K562 (cell line): Measurements from ENCODE around the gene WDR93. TPM values are rescaled to one million over a fixed set of nuclear protein-coding genes. Genes with fewer than 3 reads are reported as not detected.

Experiments
- ATAC-seq: fragments of 200-7000 bp; cut with Tn5 transposase; 3 replicates; pipeline ENCODE4 v1.9.1; 2020; ENCODE audit warnings: moderate library complexity
- BruUV-seq: library from RNA; stranded (reverse); fragments of 400-500 nt; replicated peaks from 2 replicates; lab custom pipeline; 2021; lab: Mats Ljungman, UMichigan
- CTCF ChIA-PET: fragments of 300-600 bp; formaldehyde crosslinking; extraction: SDS; loops from one replicate; lab custom pipeline; 2021; ENCODE audit warnings: low intra/inter-chr PET ratio; lab: Yijun Ruan, JAX
- POLR2A ChIA-PET: fragments of 300-600, 350-650 bp; sonication (Branson Sonifier 250); formaldehyde crosslinking; extraction: SDS; loops from one replicate; lab custom pipeline; 2021; ENCODE audit warnings: antibody characterized with exemption, inconsistent platforms; lab: Yijun Ruan, JAX
- DNase-seq, 4 experiments: peaks; one replicate each; pipeline versions ENCODE4 v3.0.0 to v3.0.0-alpha.2; 2011 to 2018; ENCODE audit warnings: low spot score in 3 of 4, mixed read lengths in 3 of 4; ENCODE audit errors: extremely low read depth in 1 of 4
- FAIRE-seq: peaks from 2 replicates; lab custom pipeline; 2011; peaks lifted over from hg19 to GRCh38; lab: Jason Lieb, UNC
- H2AFZ ChIP-seq: 2 replicates; pipeline ENCODE4 v1.6.0; 2011; ENCODE audit warnings: low read depth, low read length, control low read depth, inconsistent platforms
- H3K27ac ChIP-seq: fragments of 200-600 bp; 3 replicates; pipeline ENCODE4 v1.8.0; 2011; ENCODE audit warnings: low read depth, mild to moderate bottlenecking, control low read depth, inconsistent platforms, low read length, moderate library complexity, mixed read lengths; ENCODE audit errors: extremely low read depth
- H3K27me3 ChIP-seq, 2 experiments: fragments of 300-600 bp in 1 of 2; 2 replicates in 1 of 2; 3 replicates in 1 of 2; pipeline versions ENCODE4 v1.6.0 to v1.8.0; 2011; ENCODE audit warnings: inconsistent platforms in 2 of 2, low read length in 2 of 2, mild to moderate bottlenecking in 1 of 2, mixed read lengths in 1 of 2, moderate library complexity in 1 of 2; ENCODE audit not compliant: control insufficient read depth in 2 of 2, insufficient read depth in 2 of 2
- H3K36me3 ChIP-seq: fragments of 300-600 bp; 3 replicates; pipeline ENCODE4 v1.8.0; 2011; ENCODE audit warnings: mild to moderate bottlenecking, low read length, inconsistent platforms; ENCODE audit not compliant: control insufficient read depth, insufficient read depth
- H3K4me1 ChIP-seq, 2 experiments: fragments of 200-600 bp in 1 of 2; replicated peaks in 1 of 2; 2 replicates in 1 of 2; 3 replicates in 1 of 2; pipeline versions ENCODE4 v1.5.1 to v1.8.0; 2011; ENCODE audit warnings: inconsistent platforms in 2 of 2, low read length in 2 of 2, mild to moderate bottlenecking in 1 of 2, mixed read lengths in 1 of 2, moderate library complexity in 1 of 2; ENCODE audit not compliant: control insufficient read depth in 2 of 2, insufficient read depth in 2 of 2
- H3K4me2 ChIP-seq: 2 replicates; pipeline ENCODE4 v1.6.1; 2011; ENCODE audit warnings: low read length, control low read depth, inconsistent platforms, mixed read lengths; ENCODE audit not compliant: insufficient read depth
- H3K4me3 ChIP-seq: fragments of 200-600 bp; sonication (generic), shearing (Covaris generic); 2 replicates; pipeline ENCODE4 v1.5.1; 2016; ENCODE audit warnings: control low read depth, inconsistent platforms
- H3K79me2 ChIP-seq: fragments of 200-600 bp; 3 replicates; pipeline ENCODE4 v1.8.0; 2011; ENCODE audit warnings: low read length, inconsistent platforms; ENCODE audit not compliant: control insufficient read depth, insufficient read depth
- H3K9ac ChIP-seq, 2 experiments: 2 replicates each; pipeline versions ENCODE4 v1.6.0 to v1.6.1; 2011; ENCODE audit warnings: low read depth in 2 of 2, low read length in 2 of 2, control low read depth in 1 of 2, inconsistent platforms in 1 of 2, mild to moderate bottlenecking in 1 of 2, mixed read lengths in 1 of 2; ENCODE audit not compliant: insufficient read depth in 1 of 2
- H3K9me1 ChIP-seq: one replicate; pipeline ENCODE4 v1.6.0; 2011; ENCODE audit warnings: inconsistent platforms, mild to moderate bottlenecking, low read length, moderate library complexity; ENCODE audit not compliant: control insufficient read depth, insufficient read depth
- H3K9me3 ChIP-seq: replicated peaks from 2 replicates; pipeline ENCODE4 v1.5.1; 2011; ENCODE audit warnings: low read depth, low read length, inconsistent platforms; ENCODE audit not compliant: control insufficient read depth, insufficient read depth
- H4K20me1 ChIP-seq: replicated peaks from 2 replicates; pipeline ENCODE4 v1.6.1; 2011; ENCODE audit warnings: low read length, inconsistent platforms, mixed read lengths; ENCODE audit not compliant: control insufficient read depth, insufficient read depth
- ATF4 ChIP-seq: fragments of 450-650 bp; formaldehyde crosslinking; IDR thresholded peaks from 2 replicates; pipeline ENCODE4 v1.4.0; 2022; ENCODE audit warnings: mild to moderate bottlenecking, moderate library complexity
- BRD4 ChIP-seq: fragments of 200-600 bp; sonication (generic); IDR thresholded peaks from 2 replicates; pipeline ENCODE4 v1.6.1; 2017; ENCODE audit warnings: inconsistent platforms
- BRF1 ChIP-seq: IDR thresholded peaks from 3 replicates; pipeline ENCODE4 v1.6.1; 2011; ENCODE audit warnings: borderline replicate concordance, mild to moderate bottlenecking; ENCODE audit not compliant: insufficient read length; ENCODE audit errors: extremely low read depth
- DPF2 ChIP-seq: fragments of 450-650 bp; IDR thresholded peaks from 2 replicates; pipeline ENCODE4 v1.6.1; 2016
- FOXM1 ChIP-seq, 2 experiments: fragments of 450-650 bp in 1 of 2; sonication (generic) in 1 of 2; formaldehyde crosslinking in 1 of 2; IDR thresholded peaks; 2 replicates each; pipeline versions ENCODE4 v1.6.1 to v1.9.0; 2017 to 2022; ENCODE audit warnings: low read depth in 2 of 2, mild to moderate bottlenecking in 2 of 2, missing genetic modification reagents in 1 of 2, moderate library complexity in 1 of 2
- KAT8 ChIP-seq: fragments of 450-650 bp; IDR thresholded peaks from 2 replicates; pipeline ENCODE4 v1.6.1; 2016; ENCODE audit warnings: low read depth, mild to moderate bottlenecking
- KDM2B ChIP-seq: fragments of 250-450 bp; sonication (Bioruptor Pico); IDR thresholded peaks from 2 replicates; pipeline ENCODE4 v1.8.0; 2021; ENCODE audit warnings: mild to moderate bottlenecking, moderate library complexity
- KLF10 ChIP-seq: fragments of 250-450 bp; sonication (Bioruptor Pico); IDR thresholded peaks from 2 replicates; pipeline ENCODE4 v1.6.1; 2021; ENCODE audit warnings: matching md5 sums
- MAX ChIP-seq: sonication (generic); formaldehyde crosslinking; IDR thresholded peaks from 2 replicates; pipeline ENCODE4 v1.9.0; 2022; ENCODE audit warnings: mild to moderate bottlenecking, missing genetic modification reagents
- RBM39 ChIP-seq: fragments of 200-400 bp; formaldehyde crosslinking; optimal IDR thresholded peaks from 2 replicates; pipeline ENCODE3; 2018; ENCODE audit warnings: low read depth, low read length
- SLC30A9 ChIP-seq: fragments of 250-450 bp; sonication (Bioruptor Pico); IDR thresholded peaks from 2 replicates; pipeline ENCODE4 v1.8.0; 2022; ENCODE audit warnings: mild to moderate bottlenecking, moderate library complexity
- SMARCA4 ChIP-seq: fragments of 450-650 bp; IDR thresholded peaks from 2 replicates; pipeline ENCODE4 v1.6.1; 2016
- STAT5A ChIP-seq: IDR thresholded peaks from 2 replicates; pipeline ENCODE4 v1.6.1; 2012; ENCODE audit warnings: low read length, inconsistent platforms, borderline replicate concordance
- THRA ChIP-seq: fragments of 450-650 bp; IDR thresholded peaks from 2 replicates; pipeline ENCODE4 v1.6.1; 2017; ENCODE audit warnings: mild to moderate bottlenecking, moderate library complexity
- ZC3H11A ChIP-seq: IDR thresholded peaks from 2 replicates; pipeline ENCODE4 v1.6.1; 2012; ENCODE audit warnings: low read depth, low read length, improper control_type of control experiment
- ZC3H8 ChIP-seq: fragments of 450-650 bp; IDR thresholded peaks from 2 replicates; pipeline ENCODE4 v1.6.1; 2017
- ZNF444 ChIP-seq: fragments of 250-450 bp; sonication (Bioruptor Pico); IDR thresholded peaks from 2 replicates; pipeline ENCODE4 v1.4.0; 2020; ENCODE audit warnings: mild to moderate bottlenecking, moderate library complexity
- ZZZ3 ChIP-seq: fragments of 450-650 bp; IDR thresholded peaks from 2 replicates; pipeline ENCODE4 v1.6.1; 2016; ENCODE audit warnings: antibody characterized with exemption, mild to moderate bottlenecking, moderate library complexity
- WGBS: fragments of 100-300 bp; shearing (Covaris generic); methylation state at CpG from one replicate; pipeline ENCODE4 v1.1.6; 2016; ENCODE audit warnings: low coverage, mixed read lengths; ENCODE audit not compliant: insufficient coverage; ENCODE audit errors: missing lambda C conversion rate; 5-methylcytosine and 5-hydroxymethylcytosine counted together
- in situ Hi-C: fragments of 300-500 bp; cut with MboI; formaldehyde crosslinking; loops from 4 replicates; pipeline ENCODE4 v1.15.0; 2018; ENCODE audit warnings: inconsistent platforms, mixed read lengths
- intact Hi-C: fragments of 100-400 bp; cut with micrococcal nuclease; formaldehyde crosslinking; loops from 2 replicates; pipeline ENCODE4 v1.14.2; 2022
- polyA plus RNA-seq, 8 experiments: library from polyadenylated mRNA; depleted of rRNA in 4 of 8; stranded (reverse) in 5 of 8; unstranded in 3 of 8; fragments of >200 nt; fragmentation: Nextera tagmentation in 2 of 8; fragmentation: Illumina TruSeq in 1 of 8; extraction: Ambion mirVana in 2 of 8; extraction: Trizol in 1 of 8; gene quantifications; 2 replicates each; pipeline versions ENCODE4 v1.2.1 to v1.2.3, GENCODE V29; 2011 to 2014; ENCODE audit warnings: inconsistent platforms in 1 of 8, missing spikeins in 1 of 8
- total RNA-seq, 7 experiments: library from RNA; depleted of rRNA in 6 of 7; stranded (reverse); fragments of >200 nt in 6 of 7; fragmentation: Illumina TruSeq in 2 of 7; extraction: Trizol in 2 of 7; gene quantifications; 2 replicates each; pipeline versions ENCODE4 v1.2.1 to v1.2.3, GENCODE V29; 2011 to 2021; ENCODE audit warnings: low replicate concordance in 1 of 7

The WDR93 gene
- total and polyA plus RNA-seq, 9 of the 15 experiments (the other 6 are each of a cell fraction or from before 2014, with no cell fraction given), result not detected

- TF ChIP-seq ATF4 (CRISPR knock-in tag), result no peak
- TF ChIP-seq ZC3H11A, result no peak
- TF ChIP-seq ZC3H8, result no peak
- no peak for TF ChIP-seq KDM2B (CRISPR knock-in tag)
Measured at GRCh38 chr15:89666858-89667705, 23.5 kb upstream of the WDR93 start (continued).

GRCh38 chr15:89667706-89667960 lies 23.0 kb upstream of the WDR93 start:
- no peak for DNase-seq
- no TSS peak for BruUV-seq
- Histone ChIP-seq H3K27ac (no peak overlapping the region), H3K27me3 (peaks cover 16 to 81% of the 10 kb centered on the region in 2 experiments), H4K20me1 (no peaks in the 10 kb centered on the region), H3K4me2 (no peak overlapping the region), H3K9me3 (no peaks in the 10 kb centered on the region), H3K79me2 (no peaks in the 10 kb centered on the region), H3K36me3 (no peaks in the 10 kb centered on the region), H3K4me3 (no peak overlapping the region), H3K9me1 (no peaks in the 10 kb centered on the region), H3K4me1 (peaks cover 0 to 20% of the 10 kb centered on the region in 2 experiments; a peak in 3 of 5 replicates), H3K9ac (no peak overlapping the region), H2AFZ (no peak overlapping the region)
- CTCF ChIA-PET, result no interaction called here
- no peak for ATAC-seq
- WGBS, result 4% methylated on average over 7 of the region's 7 CpGs
- in situ Hi-C loops, result no loop called here
- FAIRE-seq, result no peak
- POLR2A ChIA-PET, result no interaction called here
- intact Hi-C loops, result no loop called here
- TF ChIP-seq THRA (no peak), MAX (CRISPR knock-in tag) (no peak), DPF2 (no peak), ZNF444 (CRISPR knock-in tag) (no peak), KAT8 (no peak), SLC30A9 (no peak), BRF1 (no peak), FOXM1 (IDR thresholded peaks at IDR 0.05; ENCODE audit: low read depth) (no peak), FOXM1 (CRISPR knock-in tag; IDR thresholded peaks at IDR 0.05; ENCODE audit: low read depth) (no peak), BRD4 (no peak), ZZZ3 (no peak), RBM39 (no peak), KLF10 (CRISPR knock-in tag) (no peak), SMARCA4 (no peak), STAT5A (no peak)
